ENCODE data around the gene SRPK2. TPM values are rescaled to one million over a fixed set of nuclear protein-coding genes. Genes with fewer than 3 reads are reported as not detected.
A peak's percentile ranks its signal among the peaks of the same experiment; 100 is the strongest.

SRPK2 gene
- total and polyA plus RNA-seq, 2 of the 8 experiments (the other 6 are each of a cell fraction or from before 2014, with no cell fraction given): 10.0 to 47.1 TPM

DNA sequence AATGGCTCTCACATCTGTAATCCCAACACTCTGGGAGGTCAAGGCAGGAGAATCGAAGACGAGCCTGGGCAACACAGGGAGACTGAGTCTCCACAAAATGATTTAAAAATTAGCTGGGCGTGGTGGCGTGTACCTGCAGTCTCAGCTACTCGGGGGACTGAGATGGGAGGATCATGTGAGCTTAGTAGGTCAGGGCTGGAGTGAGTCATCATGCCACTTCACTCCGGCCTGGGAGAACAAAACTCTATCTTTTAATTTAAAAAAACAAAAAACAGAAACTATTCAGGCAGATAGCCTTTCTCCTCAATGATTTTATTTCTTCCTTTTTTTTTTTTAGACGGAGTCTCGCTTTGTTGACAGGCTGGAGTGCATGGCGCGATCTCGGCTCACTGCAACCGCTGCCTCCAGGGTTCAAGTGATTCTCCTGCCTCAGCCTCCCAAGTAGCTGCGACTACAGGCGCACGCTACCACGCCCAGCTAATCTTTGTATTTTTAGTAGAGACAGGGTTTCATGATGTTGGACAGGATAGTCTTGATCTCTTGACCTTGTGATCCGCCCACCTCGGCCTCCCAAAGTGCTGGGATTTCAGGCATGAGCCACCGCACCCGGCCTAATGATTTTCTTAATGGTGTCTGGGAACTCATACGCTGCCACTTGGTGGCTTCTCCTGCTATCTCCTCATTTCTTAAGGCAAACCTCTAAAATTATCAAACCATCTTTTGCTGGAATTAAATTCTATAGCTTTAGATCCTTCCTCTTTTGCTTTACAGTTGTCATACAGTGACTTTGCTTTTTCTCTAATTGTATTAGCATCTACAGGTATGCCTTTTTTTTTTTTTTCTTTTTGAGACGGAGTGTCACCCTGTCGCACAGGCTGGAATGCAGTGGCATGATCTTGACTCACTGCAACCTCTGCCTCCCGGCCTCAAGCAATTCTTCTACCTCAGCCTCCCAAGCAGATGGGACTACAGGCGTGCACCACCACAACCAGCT is 22.9 kb downstream of the SRPK2 start:
- H3K23me2 ChIP-seq (ENCODE audit: low read depth, low read length): no peaks in the 10 kb centered on the region
- peaks cover 2% of the 10 kb centered on the region; the same call in 1 of the 2 replicates for H3K79me1 ChIP-seq (ENCODE audit: low read depth, low read length)
- peaks cover 2 to 4% of the 10 kb centered on the region in 2 experiments for H4K20me1 ChIP-seq (replicated peaks in 1 of 2; ENCODE audit: control insufficient read depth in 1 of 2, insufficient read depth in 2 of 2, low read length in 2 of 2)
- no peak overlapping the region for H3K9ac ChIP-seq (replicated peaks in 1 of 4; ENCODE audit: extremely low read depth in 1 of 4, low read depth in 3 of 4, low read length in 3 of 4)
- H3K14ac ChIP-seq (ENCODE audit: insufficient read length): no peak overlapping the region
- TF ChIP-seq CHD2 (IDR thresholded peaks at IDR 0.05; ENCODE audit: low read length) (no peak), JUND (IDR thresholded peaks at IDR 0.05; ENCODE audit: low read length) (0 out of 2 replicates have a peak, but pooled peaks have one; percentile 16)
- POLR2A ChIA-PET (ENCODE audit: partially characterized antibody): no interaction called here
- no peak overlapping the region for H3K4ac ChIP-seq (replicated peaks; ENCODE audit: insufficient read length, low read depth, low read length)
- no peak overlapping the region for H2AK5ac ChIP-seq (ENCODE audit: low read depth, low read length)
- H3K18ac ChIP-seq (ENCODE audit: extremely low read depth, low read length): no peak overlapping the region
- DNase-seq (ENCODE audit: low read depth in 1 of 2, low spot score in 2 of 2): no peak
- peaks cover 3 to 72% of the 10 kb centered on the region in 2 experiments; a peak in 2 of 4 replicates for H3K79me2 ChIP-seq (ENCODE audit: control insufficient read depth in 1 of 2, insufficient read depth in 2 of 2, low read length in 2 of 2)
- H2AFZ ChIP-seq (ENCODE audit: low read length): no peak overlapping the region
- no peak overlapping the region for H2BK15ac ChIP-seq (ENCODE audit: low read length)
- WGBS, 2 experiments (ENCODE audit: extremely low coverage in 1 of 2, insufficient coverage in 1 of 2, insufficient read length in 1 of 2, insufficient replicate concordance in 2 of 2, low coverage in 1 of 2, low lambda C conversion rate in 2 of 2, missing lambda C conversion rate in 1 of 2): 97% methylated on average over 25 of the region's 25 CpGs; no CpG with 5 or more reads in 1 of the 2 experiments
- no peak overlapping the region for H4K91ac ChIP-seq (replicated peaks; ENCODE audit: insufficient read length, low read length)
- no peaks in the 10 kb centered on the region for H3K9me3 ChIP-seq (ENCODE audit: insufficient read depth in 2 of 2, low read depth in 1 of 2, low read length in 1 of 2)
- no peaks in the 10 kb centered on the region for H3K4me1 ChIP-seq (replicated peaks in 1 of 4; ENCODE audit: control insufficient read depth in 3 of 4, insufficient read depth in 4 of 4, low read length in 3 of 4)
- H2BK120ac ChIP-seq (replicated peaks; ENCODE audit: low read depth, low read length): no peak overlapping the region
- H2BK20ac ChIP-seq (ENCODE audit: low read length): no peak overlapping the region
- H3K23ac ChIP-seq (ENCODE audit: insufficient read length): no peak overlapping the region
- H4K5ac ChIP-seq (ENCODE audit: insufficient read length, low read depth, low read length): no peak overlapping the region
- no peaks in the 10 kb centered on the region for H3K27me3 ChIP-seq (replicated peaks in 1 of 4; ENCODE audit: control insufficient read depth in 3 of 4, extremely low read depth in 1 of 4, insufficient read depth in 3 of 4, low read length in 3 of 4)
- no peak overlapping the region for H3K4me2 ChIP-seq (ENCODE audit: insufficient read depth in 1 of 2, low read depth in 2 of 2, low read length in 2 of 2)
- H3K27ac ChIP-seq (ENCODE audit: low read depth, low read length): no peak overlapping the region
- H3K4me3 ChIP-seq (ENCODE audit: extremely low read depth in 1 of 4, insufficient read depth in 2 of 4, low read depth in 3 of 4, low read length in 4 of 4): no peak overlapping the region
- H4K8ac ChIP-seq (ENCODE audit: extremely low read depth, insufficient read depth, low read length): no peak overlapping the region
- H3K56ac ChIP-seq (replicated peaks; ENCODE audit: insufficient read length, low read depth, low read length): no peak overlapping the region
- CTCF ChIA-PET (ENCODE audit: partially characterized antibody): interaction anchor here (0.6 to 1.4 kb wide), 10 partner anchors 9 to 214 kb away, joined by 3 to 5 read pairs (median 3); partner anchors contain the start of gene RINT1
- no peak overlapping the region for H2BK12ac ChIP-seq (ENCODE audit: low read depth, low read length)
- FAIRE-seq: no peak
- no peaks in the 10 kb centered on the region for H3K36me3 ChIP-seq (ENCODE audit: control insufficient read depth in 2 of 4, insufficient read depth in 4 of 4, low read length in 3 of 4)
- no peak overlapping the region for H2BK5ac ChIP-seq (ENCODE audit: low read depth, low read length)
